Transverse colon (tissue), 4 donors: ENCODE results near the gene ENTHD1. TPM values are rescaled to one million over a fixed set of nuclear protein-coding genes. Genes with fewer than 3 reads are reported as not detected.

ENCODE experiments used
- DNase-seq: peaks from one replicate; pipeline ENCODE4 v3.0.0-alpha.2; 2019
- H3K27ac ChIP-seq, 4 donors: fragments of 200-600 bp; sonication (generic); 2 replicates each; pipeline ENCODE4 v1.5.1; 2016 to 2018; ENCODE audit warnings: inconsistent platforms in 4 of 4
- H3K27me3 ChIP-seq: fragments of 200-600 bp; sonication (generic); 2 replicates; pipeline ENCODE4 v1.5.1; 2017; ENCODE audit warnings: inconsistent platforms
- H3K36me3 ChIP-seq, 4 donors: fragments of 200-600 bp; sonication (generic); 2 replicates each; pipeline ENCODE4 v1.5.1; 2017 to 2019; ENCODE audit warnings: inconsistent platforms in 4 of 4
- H3K4me1 ChIP-seq, 4 donors: fragments of 200-600 bp; sonication (generic); 2 replicates each; pipeline ENCODE4 v1.5.1; 2017 to 2020; ENCODE audit warnings: inconsistent platforms in 4 of 4
- H3K4me3 ChIP-seq, 4 donors: fragments of 200-600 bp; sonication (generic); 1 replicate in 1 of 4; 2 replicates in 3 of 4; pipeline versions ENCODE4 v1.5.1 to v1.6.1; 2017 to 2019; ENCODE audit warnings: inconsistent platforms in 4 of 4
- H3K9me3 ChIP-seq, 2 donors: fragments of 200-600 bp; sonication (generic); 2 replicates each; pipeline ENCODE4 v1.5.1; 2017 to 2019; ENCODE audit warnings: inconsistent platforms in 2 of 2
- CTCF ChIP-seq, 5 experiments: fragments of 200-600 bp in 3 of 5; fragments of 450-650 bp in 2 of 5; sonication (generic) in 3 of 5; IDR thresholded peaks; 1 replicate in 2 of 5; 2 replicates in 3 of 5; pipeline ENCODE4 v1.5.1; 2016 to 2017; ENCODE audit warnings: antibody characterized with exemption in 5 of 5, inconsistent platforms in 3 of 5, mild to moderate bottlenecking in 2 of 5, moderate library complexity in 1 of 5
- EP300 ChIP-seq: sonication (generic); formaldehyde crosslinking; IDR thresholded peaks from one replicate; pipeline ENCODE4 v1.6.1; 2017; ENCODE audit warnings: antibody characterized with exemption, low read depth
- POLR2A ChIP-seq: fragments of 450-650 bp; IDR thresholded peaks from one replicate; pipeline ENCODE4 v1.6.1; 2016; ENCODE audit warnings: antibody characterized with exemption, mild to moderate bottlenecking, moderate library complexity
- POLR2AphosphoS5 ChIP-seq, 3 donors: sonication (generic); formaldehyde crosslinking; IDR thresholded peaks; one replicate each; pipeline ENCODE4 v1.6.1; 2016; ENCODE audit warnings: antibody characterized with exemption in 3 of 3
- WGBS, 2 donors: methylation state at CpG; one replicate each; pipeline ENCODE4 v1.1.5; 2018; ENCODE audit warnings: low coverage in 1 of 2; 5-methylcytosine and 5-hydroxymethylcytosine counted together
- in situ Hi-C, 4 donors: fragments of 200-750 bp; cut with MboI; loops; one replicate each; pipeline versions ENCODE4 v1.15.0 to v1.15.1; 2017; ENCODE audit warnings: low sequenced_read_pairs in 3 of 4, low pct_ligation_motif_present in 1 of 4, low pct_unique_long_range_greater_than_20kb in 1 of 4
- intact Hi-C: fragments of 100-400 bp; cut with DNase I; formaldehyde crosslinking; loops from one replicate; pipeline ENCODE4 v1.15.1; 2023; ENCODE audit warnings: low total_unique reads
- total RNA-seq, 4 donors: library from RNA; depleted of rRNA; stranded (reverse); fragments of >200 nt; gene quantifications; one replicate each; pipeline ENCODE4 v1.1.0, GENCODE V29; 2016

Gene ENTHD1
- total RNA-seq, 4 donors from 2014 or later, result not detected

- WGBS, 2 donors, result 39 to 72% methylated on average over 2 of the region's 2 CpGs
- Histone ChIP-seq H3K27me3 (peaks cover 4% of the 10 kb centered on the region), H3K27ac (no peak overlapping the region), H3K36me3 (no peaks in the 10 kb centered on the region), H3K4me3 (no peak overlapping the region), H3K4me1 (no peaks in the 10 kb centered on the region), H3K9me3 (no peaks in the 10 kb centered on the region)
- in situ Hi-C loops (no loop called here), intact Hi-C loops (no loop called here)
- no peak for TF ChIP-seq POLR2A
- no peak for DNase-seq
These were observed 147.8 kb downstream of the ENTHD1 start for GRCh38 chr22:39745789-39746188.

- in situ Hi-C loops, result no loop called here
- no peak for DNase-seq
- H3K27ac ChIP-seq, result no peak overlapping the region
These were observed 149.2 kb downstream of the ENTHD1 start for GRCh38 chr22:39744353-39744752.

GRCh38 chr22:39743935-39744334 lies 149.6 kb downstream of the ENTHD1 start:
- Histone ChIP-seq H3K9me3 (peaks cover 0 to 4% of the 10 kb centered on the region in 2 donors), H3K27me3 (peaks cover 4% of the 10 kb centered on the region), H3K4me3 (no peak overlapping the region), H3K4me1 (no peaks in the 10 kb centered on the region), H3K36me3 (no peaks in the 10 kb centered on the region), H3K27ac (no peak overlapping the region)
- in situ Hi-C loops, result no loop called here
- intact Hi-C loops, result no loop called here
- no peak for DNase-seq
- TF ChIP-seq POLR2A, result no peak
- TF ChIP-seq EP300, result no peak
- no peak for TF ChIP-seq POLR2AphosphoS5 (IDR thresholded peaks at IDR 0.05)
- TF ChIP-seq CTCF (IDR thresholded peaks at IDR 0.05), result no peak
- 57 to 60% methylated on average over 1 of the region's 1 CpG for WGBS, 2 donors

More at GRCh38 chr22:39744353-39744752, 149.2 kb downstream of the ENTHD1 start:
- H3K27me3 ChIP-seq, result peaks cover 4% of the 10 kb centered on the region
- H3K36me3 ChIP-seq, result no peaks in the 10 kb centered on the region
- H3K9me3 ChIP-seq, result peaks cover 0 to under 1% of the 10 kb centered on the region in 2 donors
- no peaks in the 10 kb centered on the region for H3K4me1 ChIP-seq
- H3K4me3 ChIP-seq, result no peak overlapping the region
- no peak for TF ChIP-seq CTCF (IDR thresholded peaks at IDR 0.05)
- TF ChIP-seq POLR2AphosphoS5 (IDR thresholded peaks at IDR 0.05), result no peak
- no peak for TF ChIP-seq EP300
- no peak for TF ChIP-seq POLR2A
- intact Hi-C loops, result no loop called here

- no peak overlapping the region for H3K4me3 ChIP-seq
- H3K27me3 ChIP-seq, result peaks cover 18% of the 10 kb centered on the region
- intact Hi-C loops, result no loop called here
- no peaks in the 10 kb centered on the region for H3K36me3 ChIP-seq
- TF ChIP-seq POLR2A (no peak), CTCF (IDR thresholded peaks at IDR 0.05) (no peak), EP300 (no peak), POLR2AphosphoS5 (IDR thresholded peaks at IDR 0.05) (no peak)
- H3K4me1 ChIP-seq, result no peaks in the 10 kb centered on the region
- no peak for DNase-seq
- H3K27ac ChIP-seq, result no peak overlapping the region
- peaks cover 0 to 4% of the 10 kb centered on the region in 2 donors for H3K9me3 ChIP-seq
- in situ Hi-C loops, result no loop called here
- WGBS, 2 donors, result 70 to 74% methylated on average over 4 of the region's 4 CpGs
These were observed 154.1 kb downstream of the ENTHD1 start for GRCh38 chr22:39739338-39740027.

GRCh38 chr22:39738746-39739145 lies 154.8 kb downstream of the ENTHD1 start:
- no peak overlapping the region for H3K4me3 ChIP-seq
- intact Hi-C loops (no loop called here), in situ Hi-C loops (no loop called here)
- no peak for DNase-seq
- H3K27me3 ChIP-seq, result peaks cover 20% of the 10 kb centered on the region
- no peaks in the 10 kb centered on the region for H3K36me3 ChIP-seq
- H3K9me3 ChIP-seq, result peaks cover 0 to 4% of the 10 kb centered on the region in 2 donors
- H3K27ac ChIP-seq, result no peak overlapping the region
- 50 to 79% methylated on average over 1 of the region's 1 CpG for WGBS, 2 donors
- no peaks in the 10 kb centered on the region for H3K4me1 ChIP-seq
- TF ChIP-seq CTCF (IDR thresholded peaks at IDR 0.05) (no peak), POLR2AphosphoS5 (IDR thresholded peaks at IDR 0.05) (no peak), EP300 (no peak), POLR2A (no peak)
